Measurements from ENCODE around the gene ARMC3. TPM values are rescaled to one million over a fixed set of nuclear protein-coding genes. Genes with fewer than 3 reads are reported as not detected.

ARMC3 gene
- total RNA-seq, 1 experiment from 2014 or later = 0.61 TPM

GRCh38 chr10:23055424-23056185 lies 127.8 kb downstream of the ARMC3 start:
- intact Hi-C loops (cut with micrococcal nuclease; ENCODE audit: unreplicated experiment) = no loop called here
- Mint-ChIP-seq H3K27me3 (ENCODE audit: insufficient read depth, unreplicated experiment) (no peaks in the 10 kb centered on the region), H3K27ac (ENCODE audit: unreplicated experiment) (no peak overlapping the region), H3K4me1 (ENCODE audit: low read depth, unreplicated experiment) (peaks cover 7% of the 10 kb centered on the region), H3K36me3 (ENCODE audit: insufficient read depth, unreplicated experiment) (no peaks in the 10 kb centered on the region), H3K9me3 (ENCODE audit: unreplicated experiment) (no peaks in the 10 kb centered on the region), H3K4me3 (ENCODE audit: unreplicated experiment) (no peak overlapping the region)
- H3K4me3 ChIP-seq (ENCODE audit: low read depth, low read length) = no peak overlapping the region
- TF ChIP-seq CTCF (IDR thresholded peaks at IDR 0.05; ENCODE audit: insufficient read depth in 1 of 2, low read depth in 1 of 2, low read length in 1 of 2, severe bottlenecking in 1 of 2, unreplicated experiment in 1 of 2) = no peak
- DNase-seq = no peak
- no peaks in the 10 kb centered on the region for H3K27me3 ChIP-seq (replicated peaks; ENCODE audit: control insufficient read depth, insufficient read depth, low read length)
- BruUV-seq (replicated peaks) = no TSS peak
- ChIA-PET POLR2A (no interaction called here), CTCF (interaction anchor here (0.6 kb wide), 1 partner anchor 123 kb away, joined by 3 read pairs; no protein-coding TSS in a partner anchor)
- H3K4me1 ChIP-seq = peaks cover 22% of the 10 kb centered on the region
- peaks cover 5% of the 10 kb centered on the region; the same call in 1 of the 2 replicates for H3K9me3 ChIP-seq
- H3K36me3 ChIP-seq (ENCODE audit: control insufficient read depth, insufficient read depth, low read length) = no peaks in the 10 kb centered on the region

GRCh38 chr10:23056186-23056579 lies 128.3 kb downstream of the ARMC3 start:
- DNase-seq = no peak
- H3K4me3 ChIP-seq (ENCODE audit: low read depth, low read length) = no peak overlapping the region
- intact Hi-C loops (cut with micrococcal nuclease; ENCODE audit: unreplicated experiment) = no loop called here
- Mint-ChIP-seq H3K9me3 (ENCODE audit: unreplicated experiment) (no peaks in the 10 kb centered on the region), H3K27ac (ENCODE audit: unreplicated experiment) (no peak overlapping the region), H3K27me3 (ENCODE audit: insufficient read depth, unreplicated experiment) (no peaks in the 10 kb centered on the region), H3K4me3 (ENCODE audit: unreplicated experiment) (no peak overlapping the region), H3K4me1 (ENCODE audit: low read depth, unreplicated experiment) (peaks cover 5% of the 10 kb centered on the region), H3K36me3 (ENCODE audit: insufficient read depth, unreplicated experiment) (no peaks in the 10 kb centered on the region)
- peaks cover 5% of the 10 kb centered on the region; the same call in 1 of the 2 replicates for H3K9me3 ChIP-seq
- peaks cover 22% of the 10 kb centered on the region for H3K4me1 ChIP-seq
- BruUV-seq (replicated peaks) = no TSS peak
- no peaks in the 10 kb centered on the region for H3K36me3 ChIP-seq (ENCODE audit: control insufficient read depth, insufficient read depth, low read length)
- no peaks in the 10 kb centered on the region for H3K27me3 ChIP-seq (replicated peaks; ENCODE audit: control insufficient read depth, insufficient read depth, low read length)
- ChIA-PET CTCF (interaction anchor here (0.6 kb wide), 1 partner anchor 123 kb away, joined by 3 read pairs; no protein-coding TSS in a partner anchor), POLR2A (no interaction called here)
- no peak for TF ChIP-seq CTCF (IDR thresholded peaks at IDR 0.05; ENCODE audit: insufficient read depth in 1 of 2, low read depth in 1 of 2, low read length in 1 of 2, severe bottlenecking in 1 of 2, unreplicated experiment in 1 of 2)

- H3K27me3 Mint-ChIP-seq (ENCODE audit: insufficient read depth, unreplicated experiment) = no peaks in the 10 kb centered on the region
Observed at GRCh38 chr10:23058366-23058765, 130.5 kb downstream of the ARMC3 start.

More at GRCh38 chr10:23058366-23058765, 130.5 kb downstream of the ARMC3 start:
- peaks cover under 1% of the 10 kb centered on the region for H3K4me1 ChIP-seq
- no TSS peak for BruUV-seq (replicated peaks)
- Mint-ChIP-seq H3K27ac (ENCODE audit: unreplicated experiment) (no peak overlapping the region), H3K9me3 (ENCODE audit: unreplicated experiment) (no peaks in the 10 kb centered on the region), H3K4me1 (ENCODE audit: low read depth, unreplicated experiment) (no peaks in the 10 kb centered on the region), H3K36me3 (ENCODE audit: insufficient read depth, unreplicated experiment) (no peaks in the 10 kb centered on the region), H3K4me3 (ENCODE audit: unreplicated experiment) (no peak overlapping the region)
- peaks cover 5% of the 10 kb centered on the region; the same call in 1 of the 2 replicates for H3K9me3 ChIP-seq
- TF ChIP-seq CTCF (IDR thresholded peaks at IDR 0.05; ENCODE audit: insufficient read depth in 1 of 2, low read depth in 1 of 2, low read length in 1 of 2, severe bottlenecking in 1 of 2, unreplicated experiment in 1 of 2) = no peak
- DNase-seq = no peak
- POLR2A ChIA-PET = no interaction called here
- CTCF ChIA-PET = no interaction called here
- intact Hi-C loops (cut with micrococcal nuclease; ENCODE audit: unreplicated experiment) = no loop called here
- no peaks in the 10 kb centered on the region for H3K36me3 ChIP-seq (ENCODE audit: control insufficient read depth, insufficient read depth, low read length)
- H3K27me3 ChIP-seq (replicated peaks; ENCODE audit: control insufficient read depth, insufficient read depth, low read length) = no peaks in the 10 kb centered on the region
- no peak overlapping the region for H3K4me3 ChIP-seq (ENCODE audit: low read depth, low read length)
